Measurements from ENCODE around the gene ADAMTS12.
"Not testable (repeated sequence)": the region's sequence is repeated elsewhere in the genome, so short reads cannot be mapped to it uniquely, and the experiment has no call there.

The ADAMTS12 gene

DNA sequence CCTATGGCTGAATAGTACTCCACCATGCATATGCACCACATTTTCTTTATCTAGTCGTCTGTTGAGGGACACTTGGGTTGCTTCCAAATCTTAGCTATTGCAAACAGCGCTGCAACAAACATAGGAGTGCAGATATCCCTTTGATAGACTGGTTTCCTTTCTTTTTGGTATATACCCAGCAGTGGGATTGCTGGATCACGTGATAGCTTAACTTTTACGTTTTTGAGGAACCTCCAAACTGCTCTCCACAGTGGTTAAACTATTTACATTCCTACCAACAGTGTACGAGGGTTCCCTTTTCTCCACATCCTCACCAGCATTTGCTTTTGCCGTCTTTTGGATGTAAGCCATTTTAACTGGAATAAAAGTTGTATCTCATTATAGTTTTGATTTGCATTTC is 308.5 kb downstream of the ADAMTS12 start:
- DNase-seq (ENCODE audit: low spot score): no peak

DNA sequence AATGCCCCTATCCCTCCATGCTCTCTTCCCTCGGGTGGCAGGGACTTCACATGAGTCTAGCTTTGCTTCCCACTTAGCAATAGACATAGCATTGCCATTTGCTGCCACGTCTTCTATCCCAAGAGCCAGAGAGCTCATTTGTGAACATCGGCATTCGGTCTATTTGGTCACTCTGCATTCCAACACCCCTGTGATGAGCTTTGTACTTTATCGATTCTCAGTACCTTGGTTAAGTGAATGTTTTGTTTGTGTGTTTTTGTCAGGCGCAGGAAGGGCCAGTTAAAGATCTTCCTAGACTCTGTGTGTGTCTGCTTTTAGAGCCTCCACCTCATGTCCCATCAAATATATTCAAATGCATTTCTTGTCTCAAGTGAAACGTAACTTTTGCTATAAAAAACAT is 309.4 kb downstream of the ADAMTS12 start:
- no peak for DNase-seq (ENCODE audit: low spot score)

DNA sequence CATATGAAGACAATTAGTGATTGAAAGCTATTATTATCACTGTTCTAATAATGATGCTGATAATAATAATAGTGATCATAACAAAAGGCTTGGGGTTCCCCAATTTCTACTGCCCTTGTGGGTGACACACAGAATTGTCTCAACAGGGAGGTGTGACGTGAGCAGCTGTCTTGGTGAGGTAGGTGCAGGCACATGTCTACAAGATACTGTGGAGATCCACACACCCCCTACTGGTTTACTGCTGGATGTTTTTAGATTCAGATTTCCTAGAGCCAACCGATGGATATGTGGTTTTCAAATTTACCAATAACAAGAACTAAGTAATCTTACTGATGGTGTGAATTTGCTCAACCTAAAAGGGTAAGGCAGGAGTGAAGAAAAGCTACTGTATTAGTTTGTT is 312.0 kb downstream of the ADAMTS12 start:
- no peak for DNase-seq (ENCODE audit: low spot score)

DNA sequence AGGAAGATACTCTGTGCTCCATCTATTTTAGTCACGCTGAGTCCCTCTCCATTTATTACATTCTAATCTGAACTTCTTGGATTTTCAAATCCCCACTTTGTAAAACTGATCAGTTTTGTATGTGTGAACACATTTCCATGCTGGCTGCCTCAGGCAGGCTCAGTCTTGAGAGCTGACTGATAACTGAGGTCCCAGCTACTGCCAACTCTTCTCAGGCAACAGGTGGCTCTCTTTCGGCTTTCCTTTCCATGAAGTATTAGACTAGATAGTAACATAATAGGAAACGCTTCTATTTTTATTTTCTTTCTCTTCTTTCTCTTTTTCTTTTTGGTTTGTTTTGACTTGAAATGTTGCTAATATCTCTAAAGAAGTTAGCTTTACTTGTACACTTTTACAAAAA is 312.6 kb downstream of the ADAMTS12 start:
- DNase-seq (ENCODE audit: low spot score): no peak

DNA sequence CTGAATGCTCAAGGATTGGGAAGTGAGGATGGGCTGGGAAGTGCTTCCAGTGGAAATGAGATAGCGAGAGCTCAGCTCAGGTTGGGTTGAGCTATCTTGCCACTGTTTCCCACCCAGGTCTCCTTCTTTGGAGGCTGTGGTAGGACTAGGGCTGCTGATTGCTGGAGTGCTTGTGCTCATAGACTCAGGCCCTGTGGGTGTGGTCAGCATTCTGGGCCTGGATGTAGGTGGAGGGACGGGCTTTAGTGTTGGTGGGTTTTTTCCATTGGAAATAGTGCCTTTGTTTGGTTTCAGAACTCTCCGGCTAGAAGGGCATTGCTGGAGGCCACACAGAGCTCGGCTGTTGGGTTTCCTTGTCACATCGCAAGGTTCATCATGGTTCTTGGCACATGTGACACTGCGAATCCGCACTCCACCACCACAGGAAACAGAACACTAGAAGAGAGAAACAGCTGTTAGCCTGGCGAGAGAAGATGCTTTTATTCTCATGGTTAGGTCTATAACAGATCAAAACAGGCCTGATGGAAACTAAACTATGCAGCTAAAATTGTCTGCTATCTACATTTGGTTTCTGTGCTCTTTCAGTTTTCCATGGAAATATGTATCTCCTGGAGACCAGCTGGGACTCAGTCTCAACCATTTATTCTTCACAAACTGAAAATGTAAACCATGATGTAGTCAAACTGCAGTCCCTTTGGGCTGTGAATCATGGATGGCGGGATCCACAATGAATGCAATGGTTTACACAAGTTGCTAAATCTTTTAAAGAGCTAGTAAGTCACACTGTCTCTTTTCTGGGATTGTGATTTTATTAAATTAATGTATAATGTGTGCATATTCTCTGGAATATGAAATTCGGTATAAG is 314.8 kb downstream of the ADAMTS12 start:
- no peak for DNase-seq (ENCODE audit: low spot score)

DNA sequence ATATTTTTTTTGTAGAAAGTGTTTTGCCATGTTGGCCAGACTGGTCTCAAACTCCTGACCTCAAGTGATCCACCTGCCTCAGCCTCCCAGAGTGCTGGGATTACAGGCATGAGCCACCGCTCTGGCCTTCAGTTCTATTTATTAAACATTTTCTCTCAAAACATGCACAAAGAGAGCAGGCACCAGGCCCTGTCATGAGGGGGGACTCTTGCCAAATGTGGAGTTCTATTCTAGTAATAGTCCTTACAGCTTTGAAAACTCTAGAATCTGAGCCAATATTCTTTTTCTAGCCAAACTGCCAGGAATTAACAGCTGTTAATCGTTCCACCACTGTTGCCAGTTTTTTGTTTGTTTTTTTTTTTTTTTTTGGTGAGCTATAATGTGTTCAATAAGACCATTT is 326.5 kb downstream of the ADAMTS12 start:
- DNase-seq (ENCODE audit: low spot score): no peak

DNA sequence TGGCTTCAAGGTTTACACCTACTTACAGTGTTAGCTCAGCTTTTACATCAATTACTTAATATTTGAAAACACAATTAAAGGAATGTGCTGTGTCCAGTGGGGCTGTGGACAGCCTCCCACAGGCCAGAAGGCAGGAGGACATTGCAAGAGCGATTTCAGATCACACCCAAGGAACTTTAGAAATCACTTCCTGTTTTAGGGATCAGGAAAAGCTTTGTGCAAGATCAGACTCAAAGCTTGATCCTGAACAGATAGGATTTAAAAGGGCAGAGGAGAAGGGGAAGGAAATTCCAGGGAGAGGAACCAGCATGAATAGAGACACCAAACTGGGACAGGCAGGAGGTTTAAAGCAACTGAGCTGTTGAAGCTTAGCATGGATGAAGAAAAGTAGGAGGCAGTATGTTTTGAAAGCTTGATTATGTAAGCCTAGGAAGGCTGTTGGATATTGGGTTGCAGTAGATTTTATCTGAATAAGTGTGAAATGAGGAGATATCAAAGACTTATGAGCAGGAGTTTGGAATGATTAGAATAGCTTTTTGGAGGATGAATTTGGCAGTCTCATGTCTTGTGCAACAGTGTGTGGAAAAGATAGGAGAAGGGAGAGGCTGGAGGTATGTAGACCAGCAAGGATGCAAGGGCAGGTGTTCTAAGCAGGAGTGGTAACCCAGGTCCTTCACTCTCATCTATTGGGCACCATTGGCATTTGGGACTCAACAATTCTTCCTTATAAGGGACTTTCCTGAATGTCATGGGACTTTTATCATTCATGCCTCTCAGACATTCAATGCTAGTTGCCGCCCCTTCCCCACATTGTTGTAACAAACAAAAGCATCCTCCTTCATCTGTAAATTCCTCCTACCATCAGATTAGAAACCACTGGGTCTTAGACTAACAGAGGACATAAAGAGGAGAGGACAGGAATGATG is 327.5 kb downstream of the ADAMTS12 start:
- no peak for DNase-seq (ENCODE audit: low spot score)

DNA sequence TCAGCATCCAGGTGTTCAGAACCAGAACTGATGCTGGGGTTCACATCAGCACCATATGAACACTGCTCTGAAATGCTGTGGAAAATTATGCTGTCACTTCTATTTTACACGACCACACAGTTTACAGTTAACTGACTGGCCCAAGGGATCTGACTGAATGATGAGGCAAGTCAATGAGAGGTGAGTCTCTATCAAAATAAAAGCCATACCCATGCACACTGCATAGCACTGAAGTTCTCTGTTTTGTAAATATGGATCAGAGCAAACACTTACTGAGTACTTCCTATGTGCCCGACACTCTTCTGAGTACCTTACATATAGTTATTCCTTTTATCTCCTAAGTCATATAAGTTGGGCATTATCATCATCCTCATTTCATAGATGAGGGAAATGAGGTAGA is 328.3 kb downstream of the ADAMTS12 start:
- no peak for DNase-seq (ENCODE audit: low spot score)

DNA sequence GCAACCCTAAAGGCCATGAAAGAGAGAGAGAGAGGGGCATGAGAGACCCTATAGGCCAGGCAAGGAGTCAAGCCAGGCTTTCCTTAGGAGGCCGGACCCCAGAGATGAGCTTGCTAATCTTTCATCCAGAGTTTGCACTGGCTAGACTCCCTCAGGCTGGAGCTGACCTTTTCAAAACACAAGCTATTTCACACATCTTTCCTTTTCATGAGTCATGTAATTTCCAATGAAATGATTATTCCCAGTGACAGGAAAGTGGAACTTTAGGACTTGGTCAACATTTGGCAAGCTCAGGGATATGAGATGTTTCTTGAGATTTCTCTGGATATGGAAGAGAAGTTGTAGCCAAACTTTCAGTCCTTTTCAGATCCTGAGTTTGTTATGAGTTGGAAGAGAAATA is 333.3 kb downstream of the ADAMTS12 start:
- DNase-seq (ENCODE audit: low spot score): no peak

DNA sequence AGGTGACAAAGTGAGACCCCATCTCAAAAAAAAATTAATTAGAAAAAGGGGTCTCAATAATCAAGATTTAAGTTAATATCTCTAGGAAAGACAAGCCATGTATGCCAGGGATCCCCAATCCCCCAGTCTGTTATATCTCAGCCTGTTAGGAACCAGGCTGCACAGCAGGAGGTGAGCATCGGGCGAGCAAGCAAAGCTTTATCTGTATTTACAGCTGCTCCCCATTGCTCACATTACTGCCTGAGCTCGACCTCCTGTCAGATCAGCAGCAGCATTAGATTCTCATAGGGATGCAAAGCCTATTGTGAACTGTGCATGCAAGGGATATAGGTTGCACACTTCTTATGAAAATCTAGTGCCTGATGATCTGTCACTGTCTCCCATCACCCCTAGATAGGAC is 334.2 kb downstream of the ADAMTS12 start:
- DNase-seq (ENCODE audit: low spot score): no peak

DNA sequence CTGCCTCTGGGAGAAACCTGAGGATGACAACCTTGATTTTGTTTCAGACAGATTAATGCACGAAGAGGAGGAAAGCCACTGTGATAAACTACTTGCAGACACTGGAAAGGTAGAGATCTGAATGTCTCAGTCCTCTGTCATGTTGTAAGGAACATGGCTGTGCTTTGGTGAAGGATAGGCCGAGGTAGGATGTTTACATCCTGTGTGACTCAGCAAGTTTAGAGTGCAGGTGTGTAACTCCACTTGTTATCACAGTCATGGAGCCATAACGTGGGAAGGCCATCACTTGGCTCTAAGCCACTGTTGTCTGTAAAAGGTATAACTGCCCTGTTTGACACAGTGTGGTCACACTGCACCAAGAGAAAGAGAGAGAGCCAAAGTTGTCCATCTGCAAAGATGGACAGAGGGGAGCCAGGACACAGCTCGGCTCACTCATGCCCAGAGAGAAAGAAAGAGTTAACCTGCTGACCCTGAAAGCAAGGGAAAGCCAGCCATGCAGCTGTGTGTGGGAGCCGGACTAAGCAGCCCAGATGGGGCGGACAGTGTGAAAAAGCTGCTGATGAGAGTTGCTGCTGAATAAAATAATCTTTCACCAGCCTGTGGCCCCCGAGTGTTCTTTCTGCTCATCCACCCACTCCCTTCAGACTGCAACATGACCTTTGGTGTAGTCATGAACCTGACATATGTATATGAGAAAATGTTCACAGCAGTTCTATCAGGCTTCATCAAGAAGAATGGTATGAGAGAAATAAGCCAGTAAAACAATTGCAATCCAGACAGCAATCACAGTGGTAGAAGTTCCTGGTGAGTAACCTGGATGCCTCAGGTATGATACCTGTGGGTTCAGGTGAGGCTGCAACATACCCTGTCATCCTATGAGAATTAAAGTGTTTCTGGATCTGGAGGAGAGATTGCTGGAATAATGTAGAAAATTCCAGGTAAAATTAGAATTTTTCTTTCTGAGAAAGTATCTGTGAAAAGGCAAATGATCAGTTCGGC is 335.2 kb downstream of the ADAMTS12 start:
- no peak for DNase-seq (ENCODE audit: low spot score)

DNA sequence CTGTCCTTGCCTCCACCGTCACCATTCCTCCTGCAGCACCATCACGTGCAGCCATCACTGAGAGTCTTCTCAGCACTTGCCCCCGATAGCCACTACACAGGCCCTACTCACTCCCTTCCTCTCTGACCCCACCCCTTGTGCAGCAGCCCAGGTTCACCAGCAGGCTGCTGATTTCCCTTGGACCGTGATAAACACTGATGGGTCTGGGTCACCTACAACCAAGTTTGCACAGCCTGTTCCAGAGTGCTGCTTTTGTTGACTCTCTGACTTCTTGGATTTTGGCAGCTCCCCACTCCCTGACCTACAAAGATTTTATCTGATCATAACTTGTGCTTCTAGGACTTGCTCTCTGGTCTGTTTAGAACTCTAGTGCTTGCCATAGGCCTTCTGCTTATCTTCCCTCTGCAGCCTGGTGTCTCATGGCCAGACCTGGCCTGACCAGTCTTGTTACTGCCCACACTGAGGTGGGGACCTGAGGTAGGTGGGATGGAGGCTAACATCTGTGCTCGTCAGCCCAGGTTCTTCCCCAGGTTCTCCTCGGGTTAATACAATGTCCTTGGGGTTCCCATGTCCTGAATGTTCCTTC is 341.7 kb downstream of the ADAMTS12 start:
- no peak for DNase-seq (ENCODE audit: low spot score)

DNA sequence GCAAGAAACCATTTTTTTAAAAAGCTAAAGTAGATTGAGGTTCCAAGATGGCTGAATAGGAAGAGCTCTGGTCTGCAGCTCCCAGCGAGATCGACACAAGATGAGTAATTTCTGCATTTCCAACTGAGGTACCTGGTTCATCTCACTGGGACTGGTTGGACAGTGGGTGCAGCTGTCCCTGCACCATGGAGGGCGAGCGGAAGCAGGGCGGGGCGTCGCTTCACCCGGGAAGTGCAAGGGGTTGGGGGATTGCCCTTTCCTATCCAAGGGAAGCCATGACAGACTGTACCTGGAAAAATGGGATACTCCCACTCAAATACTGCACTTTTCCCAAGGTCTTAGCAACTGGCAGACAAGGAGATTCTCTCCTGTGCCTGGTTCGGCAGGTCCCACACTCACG is 352.0 kb downstream of the ADAMTS12 start:
- not testable (repeated sequence) for DNase-seq (ENCODE audit: low spot score)

DNA sequence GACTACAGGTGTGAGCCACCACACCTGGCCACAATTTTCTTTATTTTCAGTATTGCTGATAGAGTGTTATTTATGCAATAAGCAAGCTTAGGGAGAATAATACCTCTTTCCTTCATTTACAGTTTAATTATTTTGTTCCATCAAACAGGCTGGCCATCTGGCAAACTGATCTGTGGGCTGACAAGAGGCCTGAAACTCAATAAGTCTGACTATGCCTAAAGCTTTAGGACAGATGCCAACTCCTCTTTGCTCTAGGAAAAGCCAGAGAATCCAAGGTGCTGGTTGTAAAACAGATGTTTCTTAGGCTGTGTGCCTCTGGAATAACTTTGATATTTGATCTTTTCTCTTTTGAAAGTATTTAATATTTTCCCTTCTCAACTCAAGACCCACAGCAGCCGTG is 352.6 kb downstream of the ADAMTS12 start:
- DNase-seq (ENCODE audit: low spot score): no peak

DNA sequence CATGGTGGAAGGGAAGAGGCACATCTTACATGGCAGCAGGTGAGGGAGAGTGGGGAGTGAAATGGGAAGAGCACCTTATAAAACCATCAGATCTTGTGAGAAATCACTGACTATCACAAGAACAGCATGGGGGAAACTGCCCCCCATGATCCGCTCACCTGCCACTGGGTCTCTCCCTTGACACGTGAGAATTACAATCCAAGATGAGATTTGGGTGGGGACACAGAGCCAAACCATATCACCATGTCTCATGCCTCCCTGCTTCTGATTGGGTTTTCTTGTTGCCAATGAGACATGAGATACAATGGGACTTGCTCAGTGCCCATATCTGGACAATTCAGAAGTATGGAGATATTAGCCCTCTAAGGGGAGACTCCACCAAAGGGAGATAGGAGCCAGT is 353.6 kb downstream of the ADAMTS12 start:
- DNase-seq (ENCODE audit: low spot score): no peak

DNA sequence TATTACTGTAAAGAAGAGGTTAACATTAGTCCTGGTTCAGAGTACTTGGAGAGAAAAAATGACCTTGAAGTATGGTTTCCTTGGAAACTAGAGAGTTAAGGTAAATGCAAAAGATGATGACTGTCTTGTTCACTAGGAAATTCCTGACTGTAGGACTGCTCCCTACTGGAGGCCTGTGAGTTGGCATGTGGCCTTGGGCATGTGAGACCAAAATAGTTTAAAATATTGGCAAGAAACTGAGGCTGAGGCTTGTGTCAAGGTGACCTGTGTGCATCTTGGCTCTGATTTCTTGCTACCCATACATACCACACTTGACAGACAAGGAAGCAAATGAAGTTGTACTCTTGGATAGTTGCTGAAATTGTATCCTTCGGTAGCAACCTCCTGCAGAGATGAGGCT is 354.6 kb downstream of the ADAMTS12 start:
- no peak for DNase-seq (ENCODE audit: low spot score)

DNA sequence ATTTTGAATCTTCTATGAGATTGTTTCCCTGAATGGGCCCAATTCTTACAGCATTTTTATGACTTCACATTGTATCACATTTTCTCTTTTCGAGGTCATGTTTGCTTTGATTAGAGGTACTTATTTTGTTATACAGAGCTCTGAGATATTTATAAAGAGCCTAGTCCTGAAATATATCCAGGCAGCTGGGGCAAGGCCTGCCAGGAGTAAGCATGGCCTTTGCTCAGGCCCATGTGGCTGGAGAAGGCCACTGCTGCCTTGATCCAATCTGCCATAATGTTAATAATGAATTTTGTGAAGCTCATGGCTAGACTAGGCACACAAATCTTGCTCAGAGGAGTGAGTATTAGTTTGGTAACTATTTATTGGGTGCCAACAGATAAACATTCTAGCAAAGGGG is 355.0 kb downstream of the ADAMTS12 start:
- no peak for DNase-seq (ENCODE audit: low spot score)

DNA sequence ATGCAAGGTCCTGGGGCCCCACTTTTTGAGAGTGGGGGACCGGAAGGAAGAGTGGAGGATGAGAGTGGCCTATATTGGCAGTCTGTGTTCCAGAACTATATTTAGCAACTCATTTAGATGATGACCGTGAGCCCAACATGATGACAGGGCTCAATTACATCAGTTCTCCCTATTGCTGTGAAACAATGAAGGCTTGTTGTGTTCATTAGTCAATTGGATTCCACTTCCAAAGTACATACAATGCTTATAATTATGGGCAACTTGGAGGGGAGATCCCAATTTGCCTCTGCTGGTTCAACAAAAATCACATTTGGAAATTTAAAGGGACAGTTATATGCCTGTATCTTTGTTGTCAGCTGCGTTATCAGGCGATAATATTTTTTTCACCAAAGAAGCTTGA is 360.0 kb downstream of the ADAMTS12 start:
- no peak for DNase-seq (ENCODE audit: low spot score)

DNA sequence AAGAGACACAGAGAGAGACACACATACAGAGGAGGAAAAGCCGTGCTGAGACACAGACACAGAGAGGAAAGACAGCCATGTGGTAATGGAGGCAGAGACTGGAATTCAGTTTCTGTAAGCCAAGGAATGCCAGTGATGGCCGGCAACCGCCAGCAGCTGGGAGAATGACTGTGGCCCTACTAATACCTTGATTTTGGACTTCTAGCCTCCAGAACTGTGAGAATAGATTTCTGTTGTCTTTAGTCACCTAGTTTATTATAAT is 360.8 kb downstream of the ADAMTS12 start:
- no peak for DNase-seq (ENCODE audit: low spot score)

DNA sequence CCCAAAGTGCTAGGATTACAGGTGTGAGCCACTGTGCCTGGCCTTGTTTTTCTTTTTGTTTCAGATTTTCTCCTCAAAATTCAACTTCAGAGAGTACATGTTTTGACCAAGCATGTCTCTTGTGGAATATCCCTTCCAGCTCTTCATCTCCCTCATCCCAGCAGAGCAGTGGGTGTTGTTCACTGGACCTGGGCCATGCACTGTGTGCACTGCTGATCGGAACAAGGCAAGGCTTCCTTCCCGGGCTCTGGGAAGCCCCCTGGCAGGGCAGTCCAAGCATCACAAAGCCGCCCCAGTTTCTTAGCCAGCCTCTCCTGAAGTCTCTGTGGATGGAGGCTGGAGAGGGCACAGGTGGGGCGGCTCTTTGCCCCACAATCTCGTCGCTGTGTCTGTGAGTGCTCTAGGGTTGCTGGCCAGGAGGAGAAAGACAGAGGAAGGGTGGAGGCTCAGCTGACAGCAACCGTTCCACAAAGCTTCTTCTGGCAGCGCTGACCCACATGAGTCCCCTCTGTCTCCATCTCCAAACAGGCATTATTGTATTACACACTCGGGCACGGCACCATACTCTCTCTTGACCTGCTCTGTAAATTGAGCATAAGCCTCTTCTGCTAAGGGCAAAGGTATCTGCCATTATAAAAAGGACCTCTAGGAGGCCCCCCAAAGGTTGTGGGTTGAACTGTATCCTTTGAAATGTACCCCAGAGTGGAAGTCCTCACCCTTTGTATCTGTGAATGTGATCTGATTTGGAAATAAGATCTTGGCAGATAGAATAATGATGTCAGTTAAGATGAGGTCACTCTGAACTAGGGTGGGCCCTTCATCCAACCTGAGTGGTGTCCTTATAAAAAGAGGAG is 361.4 kb downstream of the ADAMTS12 start:
- no peak for DNase-seq (ENCODE audit: low spot score)

DNA sequence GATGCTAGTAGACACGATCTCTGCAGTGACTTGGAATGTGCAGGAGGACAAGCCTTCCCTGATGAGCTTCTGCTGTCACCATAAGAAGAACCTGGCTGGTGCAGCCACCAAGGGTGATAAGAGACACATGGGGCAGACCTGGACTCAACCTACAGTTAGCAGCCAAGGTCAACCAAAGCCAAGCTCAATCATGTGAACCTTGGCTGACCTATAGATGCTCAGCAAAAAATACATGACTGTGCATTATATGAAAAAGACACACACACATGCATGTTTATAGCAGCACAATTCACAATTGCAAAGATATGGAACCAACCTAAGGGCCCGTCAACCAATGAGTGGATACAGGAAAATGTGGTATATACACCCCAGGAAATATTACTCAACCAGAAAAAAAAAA is 364.1 kb downstream of the ADAMTS12 start:
- no peak for DNase-seq (ENCODE audit: low spot score)

Measured in RKO (cell line).